ENCODE measurements around the gene PPP1R27. TPM values are rescaled to one million over a fixed set of nuclear protein-coding genes. Genes with fewer than 3 reads are reported as not detected.
A peak's percentile ranks its signal among the peaks of the same experiment; 100 is the strongest.

PPP1R27 gene
- total and polyA plus RNA-seq, 9 of the 15 experiments (the other 6 are each of a cell fraction or from before 2014, with no cell fraction given), result 0.29 to 6.9 (median 1.5) TPM; not detected in 2

GRCh38 chr17:81866440-81867169 is 31.8 kb upstream of the PPP1R27 start (continued):
- TF ChIP-seq MNT (conservative IDR thresholded peaks at IDR 0.05) (no peak), ZMIZ1 (IDR thresholded peaks at IDR 0.05; ENCODE audit: low read depth in 2 of 2, low read length in 2 of 2) (0 out of 4 replicates have a peak, but pooled peaks of 1 of the 2 experiments have one; percentile 27), STAT6 (CRISPR knock-in tag; IDR thresholded peaks at IDR 0.05) (no peak), REST (IDR thresholded peaks at IDR 0.05; ENCODE audit: borderline replicate concordance) (no peak), REST (CRISPR knock-in tag; IDR thresholded peaks at IDR 0.05; ENCODE audit: low read depth) (peak; percentile 68), PML (IDR thresholded peaks at IDR 0.05; ENCODE audit: low read length) (peak; percentile 19), THRAP3 (IDR thresholded peaks at IDR 0.05; ENCODE audit: borderline replicate concordance) (0 out of 2 replicates have a peak, but pooled peaks have one; percentile 21), SMAD1 (IDR thresholded peaks at IDR 0.05; ENCODE audit: low read depth, low read length, partially characterized antibody) (peak; percentile 3), HNRNPUL1 (IDR thresholded peaks at IDR 0.05; ENCODE audit: low read length) (peak; percentile 77)
